ENCODE data around the gene CFL2. TPM values are rescaled to one million over a fixed set of nuclear protein-coding genes. Genes with fewer than 3 reads are reported as not detected.
A peak's percentile ranks its signal among the peaks of the same experiment; 100 is the strongest.
"Not testable (repeated sequence)": the region's sequence is repeated elsewhere in the genome, so short reads cannot be mapped to it uniquely, and the experiment has no call there.

The CFL2 gene
- total RNA-seq, 2 donors from 2014 or later, result 10.9 to 32.3 TPM

- no peak for DNase-seq
- no peak overlapping the region for H3K4me3 ChIP-seq
- intact Hi-C loops (cut with DNase I), result no loop called here
- no peak overlapping the region for H3K27ac ChIP-seq
- TF ChIP-seq, protein P1, sequence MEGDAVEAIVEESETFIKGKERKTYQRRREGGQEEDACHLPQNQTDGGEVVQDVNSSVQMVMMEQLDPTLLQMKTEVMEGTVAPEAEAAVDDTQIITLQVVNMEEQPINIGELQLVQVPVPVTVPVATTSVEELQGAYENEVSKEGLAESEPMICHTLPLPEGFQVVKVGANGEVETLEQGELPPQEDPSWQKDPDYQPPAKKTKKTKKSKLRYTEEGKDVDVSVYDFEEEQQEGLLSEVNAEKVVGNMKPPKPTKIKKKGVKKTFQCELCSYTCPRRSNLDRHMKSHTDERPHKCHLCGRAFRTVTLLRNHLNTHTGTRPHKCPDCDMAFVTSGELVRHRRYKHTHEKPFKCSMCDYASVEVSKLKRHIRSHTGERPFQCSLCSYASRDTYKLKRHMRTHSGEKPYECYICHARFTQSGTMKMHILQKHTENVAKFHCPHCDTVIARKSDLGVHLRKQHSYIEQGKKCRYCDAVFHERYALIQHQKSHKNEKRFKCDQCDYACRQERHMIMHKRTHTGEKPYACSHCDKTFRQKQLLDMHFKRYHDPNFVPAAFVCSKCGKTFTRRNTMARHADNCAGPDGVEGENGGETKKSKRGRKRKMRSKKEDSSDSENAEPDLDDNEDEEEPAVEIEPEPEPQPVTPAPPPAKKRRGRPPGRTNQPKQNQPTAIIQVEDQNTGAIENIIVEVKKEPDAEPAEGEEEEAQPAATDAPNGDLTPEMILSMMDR (IDR thresholded peaks at IDR 0.05), result no peak
- no peak for TF ChIP-seq POLR2A (IDR thresholded peaks at IDR 0.05)
- WGBS, 2 donors, result 93 to 95% methylated on average over 3 of the region's 3 CpGs
- no peaks in the 10 kb centered on the region for H3K9me3 ChIP-seq
- no peak for ATAC-seq
- peaks cover 16% of the 10 kb centered on the region for H3K4me1 ChIP-seq
- H3K36me3 ChIP-seq (replicated peaks in 1 of 2; ENCODE audit: insufficient read depth in 1 of 2, low read depth in 2 of 2), result peaks cover 0 to 7% of the 10 kb centered on the region in 2 donors
- H3K27me3 ChIP-seq, result no peaks in the 10 kb centered on the region
Observed at GRCh38 chr14:34707722-34708121, 6.7 kb downstream of the CFL2 start.

GRCh38 chr14:34701808-34702207, 12.6 kb downstream of the CFL2 start:
- TF ChIP-seq, protein P1 (IDR thresholded peaks at IDR 0.05), result no peak
- no peak for TF ChIP-seq POLR2A (IDR thresholded peaks at IDR 0.05)
- H3K27ac ChIP-seq, result no peak overlapping the region
- ATAC-seq, result no peak
- no peaks in the 10 kb centered on the region for H3K4me1 ChIP-seq
- H3K9me3 ChIP-seq, result no peaks in the 10 kb centered on the region
- H3K4me3 ChIP-seq, result no peak overlapping the region
- H3K27me3 ChIP-seq, result no peaks in the 10 kb centered on the region
- no peaks in the 10 kb centered on the region for H3K36me3 ChIP-seq (replicated peaks in 1 of 2; ENCODE audit: insufficient read depth in 1 of 2, low read depth in 2 of 2)
- intact Hi-C loops (cut with DNase I), result no loop called here
- no peak for DNase-seq
- 92 to 96% methylated on average over 3 of the region's 3 CpGs for WGBS, 2 donors

- H3K4me1 ChIP-seq, result no peaks in the 10 kb centered on the region
Observed at GRCh38 chr14:34700622-34701130, 13.7 kb downstream of the CFL2 start.

DNA sequence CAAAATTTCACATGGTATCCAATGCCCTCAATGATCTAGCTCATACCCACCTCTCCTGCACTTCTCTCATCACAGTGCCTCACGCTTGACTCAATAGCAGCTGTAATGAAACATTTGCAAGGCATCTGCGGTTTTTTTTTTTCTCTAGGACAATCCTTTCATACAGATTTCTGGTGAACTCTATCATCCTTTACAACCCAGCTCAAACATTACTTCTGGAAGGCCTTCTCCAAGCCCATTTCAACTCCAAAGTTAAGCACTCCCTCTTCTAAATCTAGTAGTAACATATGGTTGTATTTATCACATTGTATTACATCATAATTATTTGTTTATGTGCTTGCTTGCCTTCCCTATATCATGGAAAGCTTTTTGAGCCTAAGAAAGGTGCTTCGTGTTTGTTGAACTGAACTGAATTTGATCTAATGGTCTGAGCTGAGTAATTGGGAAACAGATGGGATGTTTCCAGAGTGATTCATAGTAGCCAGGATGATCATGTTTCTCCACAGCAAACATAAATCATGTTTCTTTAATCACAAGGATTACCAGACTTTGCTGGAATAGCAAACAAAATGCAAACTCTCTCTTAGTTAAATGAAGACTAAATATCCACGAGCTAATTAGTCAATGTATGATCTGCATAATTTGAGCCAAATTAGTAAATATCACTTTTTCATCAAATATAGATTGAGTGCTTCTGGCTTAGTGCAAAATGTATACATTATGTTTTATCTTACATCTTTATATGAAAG, 14.3 kb downstream of the CFL2 start:
- WGBS, 2 donors, result 47% methylated on average over 4 of the region's 4 CpGs
- DNase-seq, result no peak
- Histone ChIP-seq H3K27me3 (no peaks in the 10 kb centered on the region), H3K27ac (no peak overlapping the region), H3K36me3 (replicated peaks in 1 of 2; ENCODE audit: insufficient read depth in 1 of 2, low read depth in 2 of 2) (no peaks in the 10 kb centered on the region), H3K9me3 (no peaks in the 10 kb centered on the region), H3K4me3 (no peak overlapping the region), H3K4me1 (no peaks in the 10 kb centered on the region)
- intact Hi-C loops (cut with DNase I), result no loop called here
- peak; percentile 53 for ATAC-seq
- no peak for TF ChIP-seq POLR2A (IDR thresholded peaks at IDR 0.05)
- TF ChIP-seq, protein P1 (IDR thresholded peaks at IDR 0.05), result no peak

More at GRCh38 chr14:34700622-34701130, 13.7 kb downstream of the CFL2 start:
- intact Hi-C loops (cut with DNase I), result no loop called here
- no peaks in the 10 kb centered on the region for H3K36me3 ChIP-seq (replicated peaks in 1 of 2; ENCODE audit: insufficient read depth in 1 of 2, low read depth in 2 of 2)
- TF ChIP-seq POLR2A (IDR thresholded peaks at IDR 0.05), result no peak
- TF ChIP-seq, protein P1 (IDR thresholded peaks at IDR 0.05), result no peak
- 100% methylated on average over 1 of the region's 1 CpG for WGBS, 2 donors
- no peaks in the 10 kb centered on the region for H3K27me3 ChIP-seq
- H3K9me3 ChIP-seq, result no peaks in the 10 kb centered on the region
- DNase-seq (no peak), ATAC-seq (no peak)
- H3K4me3 ChIP-seq, result no peak overlapping the region
- H3K27ac ChIP-seq, result no peak overlapping the region

GRCh38 chr14:34694216-34694615, 20.2 kb downstream of the CFL2 start:
- ATAC-seq; H3K27me3 ChIP-seq; H3K36me3 ChIP-seq (replicated peaks in 1 of 2; ENCODE audit: insufficient read depth in 1 of 2, low read depth in 2 of 2); H3K27ac ChIP-seq; DNase-seq; H3K4me3 ChIP-seq; H3K9me3 ChIP-seq; intact Hi-C loops (cut with DNase I): not testable (repeated sequence)
- 92 to 93% methylated on average over 16 of the region's 16 CpGs for WGBS, 2 donors
- H3K4me1 ChIP-seq, result peaks cover 23% of the 10 kb centered on the region

Measured in body of pancreas (tissue), 4 donors.